ENCODE data around the gene RBFOX2. TPM values are rescaled to one million over a fixed set of nuclear protein-coding genes. Genes with fewer than 3 reads are reported as not detected.
"Not testable (repeated sequence)": the region's sequence is repeated elsewhere in the genome, so short reads cannot be mapped to it uniquely, and the experiment has no call there.

RBFOX2 gene
- total and polyA plus RNA-seq, 2 experiments from 2014 or later = 299 to 339 TPM

GRCh38 chr22:35804421-35804820 is 224.2 kb downstream of the RBFOX2 start:
- Histone ChIP-seq H3K4me3 (no peak overlapping the region), H3K36me3 (peaks cover 40% of the 10 kb centered on the region), H3K4me1 (ENCODE audit: low read depth) (peaks cover 25% of the 10 kb centered on the region), H3K9me3 (ENCODE audit: low read depth) (no peaks in the 10 kb centered on the region), H3K27ac (no peak overlapping the region), H3K27me3 (no peaks in the 10 kb centered on the region)
- TF ChIP-seq CTCF (IDR thresholded peaks at IDR 0.05; ENCODE audit: low read depth, low read length) = no peak
- no peak for DNase-seq (ENCODE audit: low read depth in 1 of 2, low spot score in 1 of 2)

GRCh38 chr22:35802885-35803284 is 225.7 kb downstream of the RBFOX2 start:
- Histone ChIP-seq H3K36me3 (peaks cover 27% of the 10 kb centered on the region), H3K4me3 (no peak overlapping the region), H3K27me3 (no peaks in the 10 kb centered on the region), H3K4me1 (ENCODE audit: low read depth) (peaks cover 22% of the 10 kb centered on the region), H3K9me3 (ENCODE audit: low read depth) (no peaks in the 10 kb centered on the region), H3K27ac (peak overlapping the region; percentile 37)
- DNase-seq (ENCODE audit: low read depth in 1 of 2, low spot score in 1 of 2) = no peak
- no peak for TF ChIP-seq CTCF (IDR thresholded peaks at IDR 0.05; ENCODE audit: low read depth, low read length)

GRCh38 chr22:35801301-35801700 is 227.3 kb downstream of the RBFOX2 start:
- peak overlapping the region; percentile 38 for H3K27ac ChIP-seq
- peaks cover 17% of the 10 kb centered on the region for H3K36me3 ChIP-seq
- H3K27me3 ChIP-seq = not testable (repeated sequence)

GRCh38 chr22:35799150-35799549 is 229.5 kb downstream of the RBFOX2 start:
- peak overlapping the region; percentile 38 for H3K27ac ChIP-seq
- no peaks in the 10 kb centered on the region for H3K9me3 ChIP-seq (ENCODE audit: low read depth)
- no peak overlapping the region for H3K4me3 ChIP-seq
- peaks cover 22% of the 10 kb centered on the region for H3K4me1 ChIP-seq (ENCODE audit: low read depth)
- no peak for DNase-seq (ENCODE audit: low read depth in 1 of 2, low spot score in 1 of 2)
- TF ChIP-seq CTCF (IDR thresholded peaks at IDR 0.05; ENCODE audit: low read depth, low read length) = no peak
- H3K36me3 ChIP-seq = peaks cover 6% of the 10 kb centered on the region
- H3K27me3 ChIP-seq = no peaks in the 10 kb centered on the region

More at GRCh38 chr22:35801301-35801700, 227.3 kb downstream of the RBFOX2 start:
- DNase-seq (ENCODE audit: low read depth in 1 of 2, low spot score in 1 of 2); H3K9me3 ChIP-seq (ENCODE audit: low read depth); H3K4me3 ChIP-seq: not testable (repeated sequence)
- peaks cover 22% of the 10 kb centered on the region for H3K4me1 ChIP-seq (ENCODE audit: low read depth)

GRCh38 chr22:35797411-35797810 is 231.2 kb downstream of the RBFOX2 start:
- DNase-seq (ENCODE audit: low read depth in 1 of 2, low spot score in 1 of 2) = no peak
- H3K9me3 ChIP-seq (ENCODE audit: low read depth) = no peaks in the 10 kb centered on the region

GRCh38 chr22:35795476-35795875 is 233.1 kb downstream of the RBFOX2 start:
- Histone ChIP-seq H3K27ac (peak overlapping the region; percentile 40), H3K36me3 (peaks cover 9% of the 10 kb centered on the region), H3K4me1 (ENCODE audit: low read depth) (peaks cover 6% of the 10 kb centered on the region), H3K9me3 (ENCODE audit: low read depth) (no peaks in the 10 kb centered on the region), H3K27me3 (no peaks in the 10 kb centered on the region), H3K4me3 (no peak overlapping the region)
- no peak for DNase-seq (ENCODE audit: low read depth in 1 of 2, low spot score in 1 of 2)
- TF ChIP-seq CTCF (IDR thresholded peaks at IDR 0.05; ENCODE audit: low read depth, low read length) = no peak

More at GRCh38 chr22:35797411-35797810, 231.2 kb downstream of the RBFOX2 start:
- Histone ChIP-seq H3K36me3 (peaks cover 9% of the 10 kb centered on the region), H3K4me1 (ENCODE audit: low read depth) (peaks cover 22% of the 10 kb centered on the region), H3K27ac (peak overlapping the region; percentile 38), H3K27me3 (no peaks in the 10 kb centered on the region), H3K4me3 (no peak overlapping the region)
- TF ChIP-seq CTCF (IDR thresholded peaks at IDR 0.05; ENCODE audit: low read depth, low read length) = no peak

Data from cardiac muscle cell (in vitro differentiated cells and primary cell).